ENCODE data around the gene MAD2L2. TPM values are rescaled to one million over a fixed set of nuclear protein-coding genes. Genes with fewer than 3 reads are reported as not detected.
A peak's percentile ranks its signal among the peaks of the same experiment; 100 is the strongest.

Gene MAD2L2
- total and polyA plus RNA-seq, 9 of the 15 experiments (the other 6 are each of a cell fraction or from before 2014, with no cell fraction given), result 12.4 to 286 (median 143) TPM

GRCh38 chr1:11697893-11698210, 16.9 kb upstream of the MAD2L2 start:
- CTCF ChIA-PET (ENCODE audit: low intra/inter-chr PET ratio), result no interaction called here
- peaks cover 0 to 5% of the 10 kb centered on the region in 2 experiments; a peak in 2 of 5 replicates for H3K27me3 ChIP-seq (ENCODE audit: control insufficient read depth in 2 of 2, insufficient read depth in 2 of 2, low read length in 2 of 2)

DNA sequence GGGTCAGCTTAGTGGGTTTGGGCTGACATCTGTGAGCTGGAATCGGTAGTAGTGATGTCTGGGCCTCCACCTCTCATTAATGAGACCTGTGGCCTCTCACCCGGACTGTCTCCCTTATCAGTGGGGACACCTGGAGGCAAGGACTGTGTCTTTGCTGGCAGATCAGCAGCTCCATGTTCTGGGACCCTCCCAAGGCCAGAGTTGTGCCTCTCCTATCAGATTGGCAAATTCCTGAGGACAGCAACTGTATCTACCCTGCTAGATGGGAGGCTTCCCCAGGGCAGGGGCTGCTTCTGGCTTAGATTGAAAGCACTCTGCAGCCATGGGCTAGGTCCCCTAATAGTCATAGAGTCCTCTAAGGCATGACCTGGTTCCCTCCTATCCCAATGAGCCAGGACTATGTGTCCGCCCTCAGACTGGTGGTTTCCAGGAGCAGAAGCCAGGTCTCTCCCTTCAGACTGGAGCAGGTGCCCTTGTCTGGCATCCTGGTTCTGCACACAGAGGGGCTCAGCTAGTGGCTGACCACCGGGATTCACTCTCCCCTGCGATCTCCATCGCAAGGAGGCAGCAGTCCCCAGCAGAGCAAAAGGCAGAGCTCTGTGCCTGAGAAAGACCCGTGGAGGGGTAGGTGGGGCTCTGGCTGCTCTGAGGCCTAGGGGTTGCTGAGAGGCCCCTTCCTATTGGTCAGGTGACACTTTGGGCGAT, 16.4 kb upstream of the MAD2L2 start:
- peak overlapping the region in 1 of 2 experiments; percentile 31; a peak in 1 of 4 replicates for H3K9ac ChIP-seq (ENCODE audit: insufficient read depth in 1 of 2, low read depth in 2 of 2, low read length in 2 of 2)
- CTCF ChIA-PET (ENCODE audit: low intra/inter-chr PET ratio), result no interaction called here
- H3K79me2 ChIP-seq (ENCODE audit: control insufficient read depth, insufficient read depth, low read length), result no peaks in the 10 kb centered on the region
- H3K27ac ChIP-seq (ENCODE audit: extremely low read depth, low read depth, low read length), result no peak overlapping the region
- ATAC-seq, result peak; percentile 71
- H3K4me2 ChIP-seq (ENCODE audit: insufficient read depth, low read length), result 0 out of 2 replicates have a peak overlapping the region, but pooled peaks have one; percentile 9
- POLR2A ChIA-PET, result interaction anchor here (0.7 to 2.5 kb wide), 11 partner anchors 8 to 211 kb away, joined by 3 to 9 read pairs (median 4); partner anchors contain the start of gene FBXO6
- H3K27me3 ChIP-seq (ENCODE audit: control insufficient read depth in 2 of 2, insufficient read depth in 2 of 2, low read length in 2 of 2), result peaks cover 0 to 5% of the 10 kb centered on the region in 2 experiments; a peak in 1 of 5 replicates
- intact Hi-C loops (cut with micrococcal nuclease), result no loop called here
- DNase-seq (ENCODE audit: extremely low read depth in 1 of 4, low spot score in 3 of 4), result peak; percentile 83 to 90 (median 88)
- no peak overlapping the region for H2AFZ ChIP-seq (ENCODE audit: low read depth, low read length)
- H3K4me3 ChIP-seq, result no peak overlapping the region
- peaks cover 47 to 63% of the 10 kb centered on the region in 2 experiments for H3K4me1 ChIP-seq (replicated peaks in 1 of 2; ENCODE audit: control insufficient read depth in 2 of 2, insufficient read depth in 2 of 2, low read length in 2 of 2)
- WGBS (ENCODE audit: insufficient coverage, low coverage, missing lambda C conversion rate), result 51% methylated on average over 8 of the region's 8 CpGs
- H3K9me1 ChIP-seq (ENCODE audit: control insufficient read depth, insufficient read depth, low read length), result no peaks in the 10 kb centered on the region
- no peaks in the 10 kb centered on the region for H3K36me3 ChIP-seq (ENCODE audit: control insufficient read depth, insufficient read depth, low read length)
- no peaks in the 10 kb centered on the region for H4K20me1 ChIP-seq (replicated peaks; ENCODE audit: control insufficient read depth, insufficient read depth, low read length)
- in situ Hi-C loops (cut with MboI), result no loop called here
- BruUV-seq (replicated peaks), result no TSS peak
- no peaks in the 10 kb centered on the region for H3K9me3 ChIP-seq (replicated peaks; ENCODE audit: control insufficient read depth, insufficient read depth, low read depth, low read length)
- FAIRE-seq, result peak; percentile 93
- TF ChIP-seq ZBTB9 (CRISPR knock-in tag; IDR thresholded peaks at IDR 0.05) (no peak), PTBP1 (IDR thresholded peaks at IDR 0.05; ENCODE audit: low read depth, low read length) (no peak), STAT5A (IDR thresholded peaks at IDR 0.05; ENCODE audit: borderline replicate concordance, low read length) (peak; percentile 51; the same call in 1 of the 2 replicates), TCF3 (CRISPR knock-in tag; IDR thresholded peaks at IDR 0.05) (peak; percentile 93), RAD21 (CRISPR knock-in tag; conservative IDR thresholded peaks at IDR 0.05 in 1 of 2, IDR thresholded peaks at IDR 0.05 in 1 of 2) (0 out of 4 replicates have a peak, but pooled peaks of 1 of the 2 experiments have one; percentile 28)
- TF ChIP-seq, protein P1, sequence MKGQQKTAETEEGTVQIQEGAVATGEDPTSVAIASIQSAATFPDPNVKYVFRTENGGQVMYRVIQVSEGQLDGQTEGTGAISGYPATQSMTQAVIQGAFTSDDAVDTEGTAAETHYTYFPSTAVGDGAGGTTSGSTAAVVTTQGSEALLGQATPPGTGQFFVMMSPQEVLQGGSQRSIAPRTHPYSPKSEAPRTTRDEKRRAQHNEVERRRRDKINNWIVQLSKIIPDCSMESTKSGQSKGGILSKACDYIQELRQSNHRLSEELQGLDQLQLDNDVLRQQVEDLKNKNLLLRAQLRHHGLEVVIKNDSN (CRISPR knock-in tag; IDR thresholded peaks at IDR 0.05), result peak; percentile 28; the same call in 1 of the 2 replicates
- TF ChIP-seq, protein P2, sequence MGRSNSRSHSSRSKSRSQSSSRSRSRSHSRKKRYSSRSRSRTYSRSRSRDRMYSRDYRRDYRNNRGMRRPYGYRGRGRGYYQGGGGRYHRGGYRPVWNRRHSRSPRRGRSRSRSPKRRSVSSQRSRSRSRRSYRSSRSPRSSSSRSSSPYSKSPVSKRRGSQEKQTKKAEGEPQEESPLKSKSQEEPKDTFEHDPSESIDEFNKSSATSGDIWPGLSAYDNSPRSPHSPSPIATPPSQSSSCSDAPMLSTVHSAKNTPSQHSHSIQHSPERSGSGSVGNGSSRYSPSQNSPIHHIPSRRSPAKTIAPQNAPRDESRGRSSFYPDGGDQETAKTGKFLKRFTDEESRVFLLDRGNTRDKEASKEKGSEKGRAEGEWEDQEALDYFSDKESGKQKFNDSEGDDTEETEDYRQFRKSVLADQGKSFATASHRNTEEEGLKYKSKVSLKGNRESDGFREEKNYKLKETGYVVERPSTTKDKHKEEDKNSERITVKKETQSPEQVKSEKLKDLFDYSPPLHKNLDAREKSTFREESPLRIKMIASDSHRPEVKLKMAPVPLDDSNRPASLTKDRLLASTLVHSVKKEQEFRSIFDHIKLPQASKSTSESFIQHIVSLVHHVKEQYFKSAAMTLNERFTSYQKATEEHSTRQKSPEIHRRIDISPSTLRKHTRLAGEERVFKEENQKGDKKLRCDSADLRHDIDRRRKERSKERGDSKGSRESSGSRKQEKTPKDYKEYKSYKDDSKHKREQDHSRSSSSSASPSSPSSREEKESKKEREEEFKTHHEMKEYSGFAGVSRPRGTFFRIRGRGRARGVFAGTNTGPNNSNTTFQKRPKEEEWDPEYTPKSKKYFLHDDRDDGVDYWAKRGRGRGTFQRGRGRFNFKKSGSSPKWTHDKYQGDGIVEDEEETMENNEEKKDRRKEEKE (IDR thresholded peaks at IDR 0.05; ENCODE audit: borderline replicate concordance in 1 of 2, control insufficient read depth in 1 of 2, low read depth in 2 of 2, low read length in 1 of 2), result no peak

More at GRCh38 chr1:11697893-11698210, 16.9 kb upstream of the MAD2L2 start:
- H3K36me3 ChIP-seq (ENCODE audit: control insufficient read depth, insufficient read depth, low read length), result no peaks in the 10 kb centered on the region
- no peak for TF ChIP-seq ADNP (tag; IDR thresholded peaks at IDR 0.05)
- H2AFZ ChIP-seq (ENCODE audit: low read depth, low read length), result peak overlapping the region; percentile 38; the same call in 1 of the 2 replicates
- H3K9ac ChIP-seq (ENCODE audit: insufficient read depth in 1 of 2, low read depth in 2 of 2, low read length in 2 of 2), result peak overlapping the region in 1 of 2 experiments; percentile 31; a peak in 1 of 4 replicates
- no peaks in the 10 kb centered on the region for H3K9me3 ChIP-seq (replicated peaks; ENCODE audit: control insufficient read depth, insufficient read depth, low read depth, low read length)
- no TSS peak for BruUV-seq (replicated peaks)
- FAIRE-seq, result peak; percentile 57
- H3K4me1 ChIP-seq (replicated peaks in 1 of 2; ENCODE audit: control insufficient read depth in 2 of 2, insufficient read depth in 2 of 2, low read length in 2 of 2), result peaks cover 42 to 58% of the 10 kb centered on the region in 2 experiments
- H3K9me1 ChIP-seq (ENCODE audit: control insufficient read depth, insufficient read depth, low read length), result no peaks in the 10 kb centered on the region
- in situ Hi-C loops (cut with MboI) (no loop called here), intact Hi-C loops (cut with micrococcal nuclease) (no loop called here)
- ATAC-seq, result no peak
- no peak for DNase-seq (ENCODE audit: extremely low read depth in 1 of 4, low spot score in 3 of 4)
- POLR2A ChIA-PET, result interaction anchor here (0.7 to 2.5 kb wide), 4 partner anchors 10 to 210 kb away, joined by 3 to 9 read pairs (median 4); no protein-coding TSS in a partner anchor
- no peaks in the 10 kb centered on the region for H3K79me2 ChIP-seq (ENCODE audit: control insufficient read depth, insufficient read depth, low read length)
- no peak overlapping the region for H3K4me3 ChIP-seq
- no peaks in the 10 kb centered on the region for H4K20me1 ChIP-seq (replicated peaks; ENCODE audit: control insufficient read depth, insufficient read depth, low read length)
- H3K4me2 ChIP-seq (ENCODE audit: insufficient read depth, low read length), result no peak overlapping the region
- H3K27ac ChIP-seq (ENCODE audit: extremely low read depth, low read depth, low read length), result no peak overlapping the region
- 72% methylated on average over 5 of the region's 5 CpGs for WGBS (ENCODE audit: insufficient coverage, low coverage, missing lambda C conversion rate)
